ENCODE results near the gene ESRRG. TPM values are rescaled to one million over a fixed set of nuclear protein-coding genes. Genes with fewer than 3 reads are reported as not detected.

Gene ESRRG
- total and polyA plus RNA-seq, 12 donors, result 1.2 to 18.0 (median 7.4) TPM

GRCh38 chr1:216651826-216652418 lies 71.3 kb downstream of the ESRRG start:
- Histone ChIP-seq H3K27me3 (no peaks in the 10 kb centered on the region), H3K4me1 (replicated peaks in 1 of 2) (no peaks in the 10 kb centered on the region), H3K4me3 (no peak overlapping the region), H3K9me3 (replicated peaks in 1 of 3) (no peaks in the 10 kb centered on the region), H3K36me3 (replicated peaks in 1 of 2) (no peaks in the 10 kb centered on the region), H3K27ac (no peak overlapping the region)
- intact Hi-C loops (cut with DNase I), result no loop called here
- DNase-seq, result no peak
- no peak for TF ChIP-seq CTCF (IDR thresholded peaks at IDR 0.05)
- TF ChIP-seq POLR2A (IDR thresholded peaks at IDR 0.05), result no peak
- WGBS, 4 donors, result 80 to 84% (median 82%) methylated on average over 6 of the region's 6 CpGs

GRCh38 chr1:216643176-216643575 lies 80.1 kb downstream of the ESRRG start:
- TF ChIP-seq CTCF (IDR thresholded peaks at IDR 0.05), result no peak
- no peak for TF ChIP-seq POLR2A (IDR thresholded peaks at IDR 0.05)
- 76 to 95% (median 90%) methylated on average over 1 of the region's 1 CpG for WGBS, 4 donors
- intact Hi-C loops (cut with DNase I), result no loop called here

GRCh38 chr1:216641669-216642460 lies 81.4 kb downstream of the ESRRG start:
- no peak overlapping the region for H3K27ac ChIP-seq
- no peaks in the 10 kb centered on the region for H3K4me1 ChIP-seq (replicated peaks in 1 of 2)
- H3K9me3 ChIP-seq (replicated peaks in 1 of 3), result no peaks in the 10 kb centered on the region
- no peaks in the 10 kb centered on the region for H3K27me3 ChIP-seq
- 85 to 88% (median 86%) methylated on average over 2 of the region's 2 CpGs for WGBS, 4 donors
- DNase-seq, result no peak
- no peak overlapping the region for H3K4me3 ChIP-seq
- no peak for TF ChIP-seq CTCF (IDR thresholded peaks at IDR 0.05)
- TF ChIP-seq POLR2A (IDR thresholded peaks at IDR 0.05), result no peak
- no peaks in the 10 kb centered on the region for H3K36me3 ChIP-seq (replicated peaks in 1 of 2)
- intact Hi-C loops (cut with DNase I), result no loop called here

More at GRCh38 chr1:216643176-216643575, 80.1 kb downstream of the ESRRG start:
- DNase-seq, result no peak
- H3K27me3 ChIP-seq, result no peaks in the 10 kb centered on the region
- no peaks in the 10 kb centered on the region for H3K4me1 ChIP-seq (replicated peaks in 1 of 2)
- H3K4me3 ChIP-seq, result no peak overlapping the region
- no peak overlapping the region for H3K27ac ChIP-seq
- H3K9me3 ChIP-seq (replicated peaks in 1 of 3), result no peaks in the 10 kb centered on the region
- H3K36me3 ChIP-seq (replicated peaks in 1 of 2), result no peaks in the 10 kb centered on the region

GRCh38 chr1:216640100-216640499 lies 83.1 kb downstream of the ESRRG start:
- DNase-seq, result no peak
- Histone ChIP-seq H3K27me3 (no peaks in the 10 kb centered on the region), H3K4me3 (no peak overlapping the region), H3K36me3 (replicated peaks in 1 of 2) (no peaks in the 10 kb centered on the region), H3K9me3 (replicated peaks in 1 of 3) (no peaks in the 10 kb centered on the region), H3K4me1 (replicated peaks in 1 of 2) (no peaks in the 10 kb centered on the region), H3K27ac (no peak overlapping the region)
- TF ChIP-seq POLR2A (IDR thresholded peaks at IDR 0.05) (no peak), CTCF (IDR thresholded peaks at IDR 0.05) (no peak)
- WGBS, 4 donors, result 94 to 100% (median 97%) methylated on average over 1 to 3 of the region's 3 CpGs
- intact Hi-C loops (cut with DNase I), result no loop called here
